ENCODE data around the gene SDHAF4.

The SDHAF4 gene

GRCh38 chr6:70638468-70638867 lies 71.7 kb downstream of the SDHAF4 start:
- TF ChIP-seq REST (IDR thresholded peaks at IDR 0.05; ENCODE audit: insufficient read depth in 1 of 2, low read depth in 2 of 2, low read length in 2 of 2) (no peak), TAF1 (IDR thresholded peaks at IDR 0.05; ENCODE audit: borderline replicate concordance, insufficient read depth, low read length) (no peak), FOXP2 (optimal IDR thresholded peaks at IDR 0.05; ENCODE audit: borderline replicate concordance, extremely low read depth, extremely low read length, insufficient read depth) (no peak), SIN3A (IDR thresholded peaks at IDR 0.05; ENCODE audit: borderline replicate concordance, insufficient read depth, low read length) (no peak), POLR2AphosphoS5 (IDR thresholded peaks at IDR 0.05; ENCODE audit: low read depth, low read length) (no peak)

All from PFSK-1 (cell line).